ENCODE measurements around the gene C2CD4B. TPM values are rescaled to one million over a fixed set of nuclear protein-coding genes. Genes with fewer than 3 reads are reported as not detected.

Gene C2CD4B
- total RNA-seq, 4 donors from 2014 or later: 0.42 to 5.7 (median 2.1) TPM

DNA sequence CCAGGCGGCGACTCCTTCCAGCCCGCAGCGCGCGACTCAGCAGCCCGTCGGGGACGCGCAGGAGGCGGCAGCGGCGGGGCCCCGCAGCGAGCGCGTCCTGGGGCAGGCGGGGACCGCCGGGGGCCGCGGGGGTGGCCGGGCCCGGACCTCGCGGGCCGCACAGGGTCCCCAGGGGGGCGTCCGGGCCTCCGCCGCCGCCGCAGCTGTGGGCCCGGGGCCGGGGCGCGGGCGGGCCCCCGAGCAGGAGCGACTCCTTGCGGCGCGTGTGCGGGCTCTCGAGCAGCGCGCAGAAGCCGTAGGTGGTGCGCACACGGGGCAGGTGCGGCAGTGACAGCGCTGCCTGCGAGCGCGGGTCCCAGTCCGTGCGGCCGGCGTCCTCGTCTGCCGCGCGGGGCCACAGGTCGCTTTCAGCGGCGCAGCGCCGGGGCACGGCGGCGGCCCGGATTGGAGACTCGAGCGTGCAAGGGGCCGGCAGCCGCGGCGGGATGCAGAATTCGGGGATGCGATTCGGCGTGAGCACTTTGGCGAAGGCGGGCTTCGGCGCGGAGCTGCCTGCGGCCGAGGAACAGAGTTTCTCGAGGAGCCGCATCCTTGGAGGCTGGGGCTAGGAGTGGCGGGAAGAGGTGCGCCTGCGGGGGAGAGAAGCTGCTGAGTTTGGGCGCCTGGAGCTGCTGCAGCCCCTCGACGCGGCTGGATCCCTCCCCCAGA is 535 bp downstream of the C2CD4B start:
- no peak for TF ChIP-seq POLR2A (IDR thresholded peaks at IDR 0.05)
- TF ChIP-seq, protein P1, sequence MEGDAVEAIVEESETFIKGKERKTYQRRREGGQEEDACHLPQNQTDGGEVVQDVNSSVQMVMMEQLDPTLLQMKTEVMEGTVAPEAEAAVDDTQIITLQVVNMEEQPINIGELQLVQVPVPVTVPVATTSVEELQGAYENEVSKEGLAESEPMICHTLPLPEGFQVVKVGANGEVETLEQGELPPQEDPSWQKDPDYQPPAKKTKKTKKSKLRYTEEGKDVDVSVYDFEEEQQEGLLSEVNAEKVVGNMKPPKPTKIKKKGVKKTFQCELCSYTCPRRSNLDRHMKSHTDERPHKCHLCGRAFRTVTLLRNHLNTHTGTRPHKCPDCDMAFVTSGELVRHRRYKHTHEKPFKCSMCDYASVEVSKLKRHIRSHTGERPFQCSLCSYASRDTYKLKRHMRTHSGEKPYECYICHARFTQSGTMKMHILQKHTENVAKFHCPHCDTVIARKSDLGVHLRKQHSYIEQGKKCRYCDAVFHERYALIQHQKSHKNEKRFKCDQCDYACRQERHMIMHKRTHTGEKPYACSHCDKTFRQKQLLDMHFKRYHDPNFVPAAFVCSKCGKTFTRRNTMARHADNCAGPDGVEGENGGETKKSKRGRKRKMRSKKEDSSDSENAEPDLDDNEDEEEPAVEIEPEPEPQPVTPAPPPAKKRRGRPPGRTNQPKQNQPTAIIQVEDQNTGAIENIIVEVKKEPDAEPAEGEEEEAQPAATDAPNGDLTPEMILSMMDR (IDR thresholded peaks at IDR 0.05): no peak
- 0 to 1% methylated on average over 17 to 63 of the region's 98 CpGs for WGBS, 2 donors
- no peak for DNase-seq (ENCODE audit: low spot score in 2 of 2)
- intact Hi-C loops (cut with DNase I; ENCODE audit: low total_unique reads): no loop called here
- H3K4me3 ChIP-seq (ENCODE audit: low read depth, poor library complexity, severe bottlenecking): peak overlapping the region; percentile 18

DNA sequence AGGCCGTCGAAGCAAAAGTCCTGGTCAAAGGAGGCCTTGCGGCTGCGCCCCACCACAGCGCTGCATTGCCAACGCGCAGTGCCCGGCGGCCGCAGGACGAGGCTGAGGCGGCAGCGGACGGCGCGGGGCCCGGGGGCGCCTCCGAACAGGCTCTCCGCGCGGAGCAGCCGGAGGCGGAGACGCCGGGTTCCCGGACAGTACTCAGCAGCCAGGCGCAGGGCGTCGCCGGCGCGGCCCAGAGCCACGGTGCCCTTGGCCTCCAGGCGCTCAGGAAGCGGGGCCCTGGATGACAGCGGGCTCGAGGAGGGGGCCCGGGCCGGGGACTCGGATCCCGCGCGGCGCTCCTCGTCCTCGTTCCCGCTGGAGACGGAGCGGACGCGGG is 1.1 kb downstream of the C2CD4B start:
- intact Hi-C loops (cut with DNase I; ENCODE audit: low total_unique reads): no loop called here
- no peak overlapping the region for H3K4me3 ChIP-seq (ENCODE audit: low read depth, poor library complexity, severe bottlenecking)
- DNase-seq (ENCODE audit: low spot score in 2 of 2): no peak
- no peak for TF ChIP-seq POLR2A (IDR thresholded peaks at IDR 0.05)
- TF ChIP-seq, protein P1 (IDR thresholded peaks at IDR 0.05): no peak
- WGBS, 2 donors: 0% methylated on average over 8 of the region's 52 CpGs; no CpG with 5 or more reads in 1 of the 2 donors

DNA sequence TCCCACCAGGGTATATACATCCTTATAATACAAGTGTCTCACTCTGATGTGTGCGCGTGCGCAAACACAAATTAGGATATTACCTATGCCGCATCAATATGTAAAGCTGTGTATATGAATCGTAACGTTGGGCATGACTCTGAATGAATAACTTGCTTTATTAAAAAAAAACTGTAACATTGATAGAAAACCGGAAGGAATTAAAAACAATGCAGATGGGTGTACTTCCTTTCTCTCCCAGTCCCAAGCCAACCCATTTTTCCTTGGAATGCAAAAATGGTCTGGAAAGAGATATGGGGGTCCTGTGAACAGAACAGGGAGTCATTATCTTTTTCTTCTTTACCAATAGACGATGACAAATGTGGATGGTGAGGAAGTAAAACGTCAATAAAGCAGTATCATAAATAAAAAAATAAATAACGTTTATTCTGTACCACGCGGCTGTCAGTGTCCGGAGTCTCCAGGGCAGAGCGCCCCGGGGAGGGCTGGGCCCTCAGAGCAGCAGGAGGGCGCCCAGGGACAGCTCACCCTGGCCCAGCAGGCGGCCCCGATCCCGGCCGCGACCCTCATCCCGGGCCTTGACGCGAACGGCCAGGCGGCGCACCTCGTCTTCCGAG is 1.6 kb downstream of the C2CD4B start:
- intact Hi-C loops (cut with DNase I; ENCODE audit: low total_unique reads): no loop called here
- no peak for DNase-seq (ENCODE audit: low spot score in 2 of 2)
- no peak overlapping the region for H3K4me3 ChIP-seq (ENCODE audit: low read depth, poor library complexity, severe bottlenecking)
- 28 to 35% methylated on average over 21 to 29 of the region's 29 CpGs for WGBS, 2 donors
- TF ChIP-seq, protein P1 (IDR thresholded peaks at IDR 0.05): no peak

DNA sequence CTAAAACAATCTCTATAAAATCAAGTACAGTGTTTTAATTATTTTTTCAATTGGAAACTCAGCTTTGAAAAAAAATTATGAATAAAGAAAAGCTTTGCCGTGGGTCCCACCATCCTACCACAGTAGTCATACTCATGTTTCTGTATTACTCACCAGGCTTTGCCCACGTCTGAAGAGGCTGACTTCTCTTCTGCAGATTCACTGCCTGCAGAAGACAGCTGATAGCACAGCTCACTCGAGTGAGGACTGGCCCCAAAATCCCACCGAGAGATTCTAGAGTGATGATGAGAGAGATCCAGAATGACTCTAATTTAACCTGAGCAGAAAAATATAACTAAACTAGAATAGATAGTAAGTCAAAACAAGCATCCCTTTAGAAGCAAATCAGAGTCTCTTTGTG is 11.9 kb downstream of the C2CD4B start:
- H3K4me3 ChIP-seq (ENCODE audit: low read depth, poor library complexity, severe bottlenecking): no peak overlapping the region
- DNase-seq (ENCODE audit: low spot score in 2 of 2): no peak
- intact Hi-C loops (cut with DNase I; ENCODE audit: low total_unique reads): no loop called here
- 63 to 74% methylated on average over 4 of the region's 4 CpGs for WGBS, 2 donors
- TF ChIP-seq, protein P1 (IDR thresholded peaks at IDR 0.05): no peak
- no peak for TF ChIP-seq POLR2A (IDR thresholded peaks at IDR 0.05)

DNA sequence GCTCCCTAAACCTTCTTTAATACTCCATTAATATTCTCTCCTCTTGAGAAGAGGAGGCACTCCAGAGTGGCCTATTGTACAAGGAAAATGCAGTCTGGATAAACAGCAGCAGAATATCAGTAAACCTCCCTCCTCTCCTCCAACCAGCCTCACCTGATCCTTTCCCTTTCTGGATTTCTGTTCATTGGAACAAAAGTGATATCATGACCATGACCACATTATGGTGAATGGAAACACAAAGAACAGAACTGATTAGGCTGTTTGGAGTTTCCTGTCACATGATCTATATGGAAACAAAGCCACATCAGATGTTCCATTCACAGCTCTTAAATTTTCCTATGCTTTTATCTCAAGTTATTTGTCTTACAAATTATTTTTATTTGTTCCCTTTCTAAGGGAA is 14.6 kb downstream of the C2CD4B start:
- intact Hi-C loops (cut with DNase I; ENCODE audit: low total_unique reads): no loop called here
- H3K4me3 ChIP-seq (ENCODE audit: low read depth, poor library complexity, severe bottlenecking): no peak overlapping the region
- DNase-seq (ENCODE audit: low spot score in 2 of 2): no peak
- no peak for TF ChIP-seq POLR2A (IDR thresholded peaks at IDR 0.05)
- TF ChIP-seq, protein P1 (IDR thresholded peaks at IDR 0.05): no peak
